IPS-20b (cell line): ENCODE results near the gene GNG14.
"Not testable (repeated sequence)": the region's sequence is repeated elsewhere in the genome, so short reads cannot be mapped to it uniquely, and the experiment has no call there.

Source experiments
- H3K27ac ChIP-seq: one replicate; pipeline ENCODE4 v1.5.1; 2013; ENCODE audit warnings: low read length
- H3K27me3 ChIP-seq: 2 replicates; pipeline ENCODE4 v1.6.1; 2013; ENCODE audit warnings: mild to moderate bottlenecking, low read length, inconsistent platforms; ENCODE audit not compliant: insufficient read depth
- H3K36me3 ChIP-seq: 2 replicates; pipeline ENCODE4 v1.6.1; 2013; ENCODE audit warnings: low read depth, mild to moderate bottlenecking, inconsistent platforms, low read length, moderate library complexity; ENCODE audit not compliant: insufficient read depth
- H3K4me1 ChIP-seq: 2 replicates; pipeline ENCODE4 v1.6.1; 2013; ENCODE audit warnings: mild to moderate bottlenecking, control low read depth, inconsistent platforms, low read length, moderate library complexity; ENCODE audit not compliant: insufficient read depth
- H3K4me3 ChIP-seq: 2 replicates; pipeline ENCODE4 v1.5.1; 2013; ENCODE audit warnings: mild to moderate bottlenecking, low read length, inconsistent platforms
- H3K9ac ChIP-seq: 2 replicates; pipeline ENCODE4 v1.6.1; 2013; ENCODE audit warnings: low read depth, mild to moderate bottlenecking, inconsistent platforms, low read length, moderate library complexity
- H3K9me3 ChIP-seq: 2 replicates; pipeline ENCODE4 v1.6.1; 2013; ENCODE audit warnings: mild to moderate bottlenecking, low read depth, low read length, inconsistent platforms; ENCODE audit not compliant: insufficient read depth

Gene GNG14

GRCh38 chr19:12685831-12686230 is 2.0 kb upstream of the GNG14 start:
- H3K9ac ChIP-seq, result no peak overlapping the region
- H3K27ac ChIP-seq, result no peak overlapping the region
- no peak overlapping the region for H3K4me3 ChIP-seq
- no peaks in the 10 kb centered on the region for H3K4me1 ChIP-seq
- H3K9me3 ChIP-seq, result no peaks in the 10 kb centered on the region
- H3K27me3 ChIP-seq, result no peaks in the 10 kb centered on the region
- no peaks in the 10 kb centered on the region for H3K36me3 ChIP-seq

- Histone ChIP-seq H3K4me1 (no peaks in the 10 kb centered on the region), H3K9me3 (no peaks in the 10 kb centered on the region), H3K4me3 (no peak overlapping the region), H3K36me3 (no peaks in the 10 kb centered on the region), H3K9ac (no peak overlapping the region), H3K27me3 (no peaks in the 10 kb centered on the region), H3K27ac (no peak overlapping the region)
These were observed 1.2 kb downstream of the GNG14 start for GRCh38 chr19:12689012-12689411.

GRCh38 chr19:12689581-12690216 is 1.9 kb downstream of the GNG14 start:
- Histone ChIP-seq H3K4me3 (no peak overlapping the region), H3K36me3 (no peaks in the 10 kb centered on the region), H3K4me1 (no peaks in the 10 kb centered on the region), H3K27ac (no peak overlapping the region), H3K9me3 (no peaks in the 10 kb centered on the region), H3K9ac (no peak overlapping the region), H3K27me3 (no peaks in the 10 kb centered on the region)

GRCh38 chr19:12692960-12693359 is 5.2 kb downstream of the GNG14 start:
- Histone ChIP-seq H3K4me3 (no peak overlapping the region), H3K27me3 (no peaks in the 10 kb centered on the region), H3K9me3 (no peaks in the 10 kb centered on the region), H3K27ac (no peak overlapping the region), H3K9ac (no peak overlapping the region), H3K4me1 (0 out of 2 replicates have a peak, but pooled peaks cover 3% of the 10 kb centered on the region), H3K36me3 (peaks cover 3% of the 10 kb centered on the region; the same call in 1 of the 2 replicates)

- Histone ChIP-seq H3K9me3 (no peaks in the 10 kb centered on the region), H3K4me3 (no peak overlapping the region), H3K4me1 (0 out of 2 replicates have a peak, but pooled peaks cover 3% of the 10 kb centered on the region), H3K27ac (no peak overlapping the region), H3K9ac (no peak overlapping the region), H3K27me3 (no peaks in the 10 kb centered on the region), H3K36me3 (peaks cover 17% of the 10 kb centered on the region)
These were observed 6.8 kb downstream of the GNG14 start for GRCh38 chr19:12694641-12695040.

- H3K4me3 ChIP-seq, result no peak overlapping the region
- H3K27me3 ChIP-seq, result no peaks in the 10 kb centered on the region
- 0 out of 2 replicates have a peak, but pooled peaks cover 3% of the 10 kb centered on the region for H3K4me1 ChIP-seq
- peaks cover 22% of the 10 kb centered on the region for H3K36me3 ChIP-seq
- H3K27ac ChIP-seq, result no peak overlapping the region
- H3K9ac ChIP-seq, result peak overlapping the region; percentile 90; the same call in 1 of the 2 replicates
- H3K9me3 ChIP-seq, result no peaks in the 10 kb centered on the region
These were observed 7.3 kb downstream of the GNG14 start for GRCh38 chr19:12695096-12695495.

GRCh38 chr19:12695514-12695913 is 7.7 kb downstream of the GNG14 start:
- Histone ChIP-seq H3K9me3 (no peaks in the 10 kb centered on the region), H3K27me3 (no peaks in the 10 kb centered on the region), H3K4me1 (0 out of 2 replicates have a peak, but pooled peaks cover 3% of the 10 kb centered on the region), H3K27ac (no peak overlapping the region), H3K36me3 (peaks cover 24% of the 10 kb centered on the region), H3K9ac (peak overlapping the region; percentile 90; the same call in 1 of the 2 replicates), H3K4me3 (peak overlapping the region; percentile 93)

DNA sequence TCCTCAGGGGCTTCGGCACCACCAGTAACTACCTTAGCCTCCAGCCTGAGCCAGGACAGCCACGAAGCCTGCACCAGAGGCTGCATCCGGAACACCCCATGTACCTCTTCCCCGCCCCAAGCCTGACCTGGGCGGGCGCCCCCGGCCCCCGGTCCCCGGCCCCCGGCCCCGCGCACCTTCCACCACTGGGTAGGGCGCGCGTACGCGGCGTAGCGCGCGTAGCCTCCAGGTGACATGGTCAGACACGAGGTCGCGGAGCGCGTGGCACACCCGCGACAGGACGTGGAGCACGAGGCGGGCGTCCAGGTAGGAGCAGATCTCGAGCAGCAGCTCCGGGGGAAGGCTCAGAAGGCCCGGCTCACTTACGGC is 8.2 kb downstream of the GNG14 start:
- Histone ChIP-seq H3K9ac (peak overlapping the region; percentile 90; the same call in 1 of the 2 replicates), H3K4me1 (0 out of 2 replicates have a peak, but pooled peaks cover 3% of the 10 kb centered on the region), H3K27me3 (no peaks in the 10 kb centered on the region), H3K4me3 (peak overlapping the region; percentile 93), H3K27ac (no peak overlapping the region), H3K9me3 (no peaks in the 10 kb centered on the region), H3K36me3 (peaks cover 29% of the 10 kb centered on the region)

DNA sequence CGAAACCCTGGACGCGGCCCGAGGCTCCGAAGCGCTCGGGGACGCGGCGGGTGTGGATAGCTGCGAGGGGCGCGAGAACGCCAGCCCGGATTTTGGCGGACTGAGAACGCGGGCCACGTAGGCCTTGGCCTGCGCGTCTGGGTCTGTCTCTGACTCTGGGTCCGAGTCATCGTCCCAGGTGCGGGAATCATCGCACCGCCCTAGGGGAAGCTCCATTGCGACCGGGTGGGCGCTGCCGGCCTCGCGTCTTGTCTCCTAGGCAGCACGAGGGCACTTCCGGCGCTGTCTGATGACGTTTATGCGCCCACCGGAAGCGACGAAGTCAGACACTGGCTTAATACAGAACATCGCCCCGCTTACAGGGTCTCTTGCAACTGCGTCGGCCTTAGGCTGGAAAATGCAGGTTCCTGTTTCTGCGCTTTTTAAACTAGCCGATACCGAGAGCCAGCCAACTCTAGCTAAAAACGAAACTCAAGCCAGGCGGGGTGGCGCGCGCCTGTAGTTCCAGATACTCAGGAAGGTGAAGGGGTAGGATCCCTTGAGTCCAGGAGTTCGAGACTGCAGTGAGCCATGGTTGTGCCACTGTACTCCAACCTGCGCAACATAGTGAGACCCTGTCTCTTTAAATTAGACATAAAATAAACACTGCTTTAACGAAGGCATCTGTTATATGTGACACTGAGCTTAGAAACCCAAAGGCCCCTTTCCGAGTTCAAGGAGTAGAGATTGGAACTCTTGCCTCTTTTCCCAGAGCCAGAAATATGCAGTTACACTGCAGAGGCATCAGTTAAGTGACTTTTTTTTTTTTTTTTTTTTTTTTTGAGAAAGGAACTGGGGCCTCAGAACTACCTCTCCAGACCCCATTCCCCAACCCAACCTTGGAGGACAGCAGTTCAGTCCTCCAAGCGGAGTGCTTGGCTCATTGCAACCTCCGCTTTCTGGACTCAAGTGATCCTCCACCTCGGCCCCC is 8.9 kb downstream of the GNG14 start, which contains the start of gene FBXW9:
Gene FBXW9 (minus strand): TSS at position 266 of the 970 bp plus-strand sequence. CDS start 50 bp downstream, at position 216.
- Histone ChIP-seq H3K9ac (peak within 1 kb of the TSS; percentile 90), H3K36me3 (peaks cover 36% of the 10 kb centered on the region), H3K27me3 (no peaks in the 10 kb centered on the region), H3K4me1 (0 out of 2 replicates have a peak, but pooled peaks cover 3% of the 10 kb centered on the region), H3K4me3 (peak within 1 kb of the TSS; percentile 93), H3K9me3 (no peaks in the 10 kb centered on the region), H3K27ac (peak within 1 kb of the TSS; percentile 59)

- Histone ChIP-seq H3K36me3 (peaks cover 44% of the 10 kb centered on the region), H3K9ac (peak overlapping the region; percentile 90; the same call in 1 of the 2 replicates), H3K4me3 (peak overlapping the region; percentile 93; the same call in 1 of the 2 replicates)
- not testable (repeated sequence) for H3K4me1 ChIP-seq, H3K27me3 ChIP-seq, H3K9me3 ChIP-seq, H3K27ac ChIP-seq
These were observed 9.6 kb downstream of the GNG14 start for GRCh38 chr19:12697425-12697824.

DNA sequence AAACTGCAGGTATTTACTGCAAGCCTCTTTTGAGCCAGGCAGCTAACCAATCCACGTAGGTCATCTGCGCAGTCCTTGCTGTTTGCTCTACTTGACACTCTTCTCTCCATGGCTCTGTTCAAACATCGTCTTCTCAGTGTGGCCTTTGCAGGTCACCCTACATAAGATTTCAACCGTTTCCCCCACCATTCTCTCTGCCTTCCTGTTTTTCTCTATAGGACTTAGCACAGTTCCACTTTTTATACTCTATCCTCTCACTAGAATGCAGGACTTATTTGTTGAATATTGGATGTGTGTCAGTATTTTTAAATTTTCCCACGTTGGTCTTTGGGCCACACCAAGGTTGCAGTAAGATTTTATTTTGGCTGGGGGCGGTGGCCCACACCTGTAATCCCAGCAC is 10.3 kb downstream of the GNG14 start:
- peaks cover 50% of the 10 kb centered on the region for H3K36me3 ChIP-seq
- H3K4me1 ChIP-seq, result 0 out of 2 replicates have a peak, but pooled peaks cover 3% of the 10 kb centered on the region
- H3K9me3 ChIP-seq, result no peaks in the 10 kb centered on the region
- H3K4me3 ChIP-seq, result no peak overlapping the region
- no peak overlapping the region for H3K9ac ChIP-seq
- no peak overlapping the region for H3K27ac ChIP-seq
- no peaks in the 10 kb centered on the region for H3K27me3 ChIP-seq
